ENCODE results near the gene B4GALT3.

DNA sequence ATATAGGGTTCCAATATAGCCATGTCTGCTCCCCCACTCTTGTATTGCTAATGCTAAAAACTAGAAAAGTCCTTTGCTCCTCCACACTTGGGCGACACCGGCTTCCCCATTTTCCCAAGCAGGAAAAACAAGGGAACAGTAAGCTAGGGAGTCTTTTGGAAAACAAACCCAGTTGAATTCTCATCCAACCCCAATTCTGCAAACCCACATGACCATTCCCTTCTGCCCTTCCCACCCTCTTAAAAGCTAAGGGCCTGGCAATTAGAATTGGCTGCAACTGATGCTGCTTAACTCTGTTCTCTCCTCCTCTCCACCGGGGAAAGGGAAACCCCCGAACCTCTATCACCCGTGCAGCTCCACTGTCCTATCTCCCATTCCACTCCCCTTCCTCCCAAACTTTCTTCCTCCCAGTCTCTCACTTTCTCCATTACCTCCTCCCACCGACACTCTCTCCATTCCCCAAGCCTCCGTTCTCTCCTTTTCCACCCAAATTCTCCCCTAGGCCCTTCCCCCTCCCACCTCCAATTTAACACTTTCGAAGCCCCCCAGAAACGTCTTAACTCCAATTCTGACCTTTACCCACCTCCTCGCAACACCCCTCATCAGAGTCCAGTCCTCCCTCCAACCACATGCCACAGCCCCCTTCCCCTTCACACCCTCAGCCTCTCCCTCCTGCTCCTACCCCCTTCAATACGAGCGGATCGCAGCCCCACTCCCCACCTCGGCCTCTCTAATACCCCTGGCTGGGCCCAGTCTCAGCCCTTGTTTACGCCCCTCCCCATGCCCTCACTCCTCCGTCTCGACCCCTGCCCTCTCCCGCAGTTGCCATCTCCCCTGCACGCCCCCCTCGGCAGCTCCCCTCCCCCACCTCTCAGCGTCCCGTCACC is 45.5 kb downstream of the B4GALT3 start:
- TF ChIP-seq CTCF (IDR thresholded peaks at IDR 0.05; ENCODE audit: control extremely low read depth in 1 of 3, insufficient read depth in 1 of 3, low read depth in 1 of 3, low read length in 3 of 3), result no peak
- no peak for TF ChIP-seq ZNF274 (IDR thresholded peaks at IDR 0.05; ENCODE audit: borderline replicate concordance, extremely low read depth, low read length)

Data from H1 (cell line).